Measurements from ENCODE around the gene NUDT13. TPM values are rescaled to one million over a fixed set of nuclear protein-coding genes. Genes with fewer than 3 reads are reported as not detected.

Gene NUDT13
- total RNA-seq, 1 experiment from 2014 or later: 1.5 TPM

DNA sequence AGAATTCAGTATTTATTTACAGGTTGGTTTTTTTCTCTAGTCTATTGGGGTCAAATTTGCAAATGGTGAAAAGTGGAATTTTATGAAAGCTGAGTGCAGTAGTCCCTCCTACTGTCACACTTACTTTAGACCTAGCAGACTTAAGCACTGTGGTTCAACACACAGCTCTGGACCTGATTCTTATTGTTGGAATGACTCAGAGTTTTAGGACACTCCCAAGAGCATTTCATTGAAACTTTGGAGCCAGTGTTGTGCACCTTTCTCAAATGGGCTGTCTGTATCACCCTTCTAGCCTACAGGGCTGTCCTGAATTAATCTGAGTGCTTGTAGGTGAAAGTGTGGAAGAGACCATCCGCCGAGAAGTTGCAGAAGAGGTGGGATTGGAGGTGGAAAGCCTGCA, 16.1 kb downstream of the NUDT13 start:
- no CpG with 5 or more reads among the region's 2 CpGs for WGBS (ENCODE audit: extremely low coverage, insufficient read length, low lambda C conversion rate)
- no peak overlapping the region for H3K23ac ChIP-seq (ENCODE audit: insufficient read length, low read depth, low read length)
- no peak overlapping the region for H3K27ac ChIP-seq (ENCODE audit: insufficient read length, low read depth, low read length)
- no peaks in the 10 kb centered on the region for H3K23me2 ChIP-seq (ENCODE audit: insufficient read length, low read depth, low read length, poor library complexity, severe bottlenecking)
- H4K8ac ChIP-seq (replicated peaks; ENCODE audit: insufficient read length, low read depth, low read length): no peak overlapping the region
- H3K18ac ChIP-seq (ENCODE audit: insufficient read length, low read depth, low read length): no peak overlapping the region
- H3K9ac ChIP-seq (ENCODE audit: extremely low read depth, insufficient read length, low read length): no peak overlapping the region
- H4K20me1 ChIP-seq (ENCODE audit: control insufficient read depth, insufficient read depth, insufficient read length): no peaks in the 10 kb centered on the region
- no peak overlapping the region for H3K14ac ChIP-seq (ENCODE audit: insufficient read depth, low read length)
- no peaks in the 10 kb centered on the region for H3K4me1 ChIP-seq (ENCODE audit: insufficient read depth, low read length)
- no peak overlapping the region for H2BK20ac ChIP-seq (ENCODE audit: low read depth, low read length, poor library complexity, severe bottlenecking)
- TF ChIP-seq CTCF (conservative IDR thresholded peaks at IDR 0.05): no peak
- Mint-ChIP-seq H3K4me3 (no peak overlapping the region), H3K27me3 (ENCODE audit: low read depth) (no peaks in the 10 kb centered on the region), H3K27ac (peak overlapping the region in 1 of 3 experiments; percentile 6; a peak in 1 of 7 replicates), H3K36me3 (ENCODE audit: insufficient read depth in 1 of 3, low read depth in 3 of 3) (peaks cover 3 to 35% (median 12%) of the 10 kb centered on the region in 3 experiments; a peak in 6 of 7 replicates), H3K9me3 (no peaks in the 10 kb centered on the region), H3K4me1 (no peaks in the 10 kb centered on the region)
- no peak overlapping the region for H2BK15ac ChIP-seq (ENCODE audit: low read depth, low read length)
- H2AFZ ChIP-seq (ENCODE audit: low read length): no peak overlapping the region
- no peak for DNase-seq
- H4K5ac ChIP-seq (ENCODE audit: insufficient read length, low read depth, low read length): no peak overlapping the region
- H3K4ac ChIP-seq (ENCODE audit: low read depth, low read length): no peak overlapping the region
- no peaks in the 10 kb centered on the region for H3K27me3 ChIP-seq (ENCODE audit: insufficient read depth, low read length)
- no peak overlapping the region for H2AK5ac ChIP-seq (ENCODE audit: insufficient read length, low read length)
- no peaks in the 10 kb centered on the region for H3K79me2 ChIP-seq (ENCODE audit: insufficient read depth, low read length)
- H3K79me1 ChIP-seq (ENCODE audit: insufficient read depth, low read depth, low read length, poor library complexity, severe bottlenecking): peaks cover 3% of the 10 kb centered on the region
- no peak overlapping the region for H2BK5ac ChIP-seq (ENCODE audit: insufficient read length, low read length)
- H3K9me3 ChIP-seq (ENCODE audit: control insufficient read depth, low read depth, low read length): no peaks in the 10 kb centered on the region
- H3K4me2 ChIP-seq (ENCODE audit: insufficient read depth, insufficient read length, low read length): no peak overlapping the region
- H4K91ac ChIP-seq (ENCODE audit: insufficient read length, low read depth, low read length): no peak overlapping the region
- no peak overlapping the region for H2BK12ac ChIP-seq (ENCODE audit: insufficient read length, low read depth, low read length)
- no peak overlapping the region for H3K56ac ChIP-seq (ENCODE audit: insufficient read length, low read depth, low read length)
- H3T11ph ChIP-seq (ENCODE audit: low read length): no peak overlapping the region
- no peak overlapping the region for H2BK120ac ChIP-seq (ENCODE audit: low read depth, low read length, poor library complexity, severe bottlenecking)

Measured in H9 (cell line).